Uterus (tissue), 4 donors: Measurements from ENCODE around the gene KIF26B. TPM values are rescaled to one million over a fixed set of nuclear protein-coding genes. Genes with fewer than 3 reads are reported as not detected.

Source experiments
- DNase-seq, 2 donors: peaks; one replicate each; pipeline ENCODE4 v3.0.0-alpha.2; 2019 to 2020
- H3K27ac ChIP-seq, 2 donors: fragments of 200-600 bp; sonication (generic); 1 replicate in 1 of 2; 2 replicates in 1 of 2; pipeline ENCODE4 v1.5.1; 2016 to 2018
- H3K27me3 ChIP-seq, 2 donors: fragments of 200-600 bp; sonication (generic); one replicate each; pipeline ENCODE4 v1.5.1; 2018 to 2019; ENCODE audit warnings: control low read depth in 1 of 2
- H3K36me3 ChIP-seq, 2 donors: fragments of 200-600 bp; sonication (generic); one replicate each; pipeline ENCODE4 v1.5.1; 2019; ENCODE audit warnings: control low read depth in 1 of 2
- H3K4me1 ChIP-seq, 2 donors: fragments of 200-600 bp; sonication (generic); one replicate each; pipeline ENCODE4 v1.5.1; 2018 to 2019; ENCODE audit warnings: control low read depth in 1 of 2
- H3K4me3 ChIP-seq, 2 donors: fragments of 200-600 bp; sonication (generic); 1 replicate in 1 of 2; 2 replicates in 1 of 2; pipeline ENCODE4 v1.5.1; 2018 to 2019; ENCODE audit warnings: mild to moderate bottlenecking in 1 of 2
- H3K9me3 ChIP-seq, 2 donors: fragments of 200-600 bp; sonication (generic); one replicate each; pipeline ENCODE4 v1.5.1; 2019; ENCODE audit warnings: control low read depth in 1 of 2
- POLR2A ChIP-seq, 2 donors: fragments of 450-650 bp; IDR thresholded peaks; one replicate each; pipeline ENCODE4 v1.6.1; 2016; ENCODE audit warnings: antibody characterized with exemption in 2 of 2, mild to moderate bottlenecking in 1 of 2, moderate library complexity in 1 of 2
- intact Hi-C: fragments of 100-400 bp; cut with DNase I; formaldehyde crosslinking; loops from one replicate; pipeline ENCODE4 v1.15.1; 2023; ENCODE audit warnings: low total_unique reads
- total RNA-seq, 4 donors: library from RNA; depleted of rRNA in 3 of 4; stranded (reverse); fragments of >200 nt in 3 of 4; gene quantifications; one replicate each; pipeline versions ENCODE4 v1.1.0 to v1.2.4, GENCODE V29; 2014 to 2023
- TF ChIP-seq, protein P1 (sequence below), 4 experiments: fragments of 200-600 bp in 2 of 4; fragments of 450-650 bp in 2 of 4; sonication (generic) in 2 of 4; IDR thresholded peaks; one replicate each; pipeline ENCODE4 v1.5.1; 2016 to 2019; ENCODE audit warnings: antibody characterized with exemption in 4 of 4, mild to moderate bottlenecking in 2 of 4, moderate library complexity in 1 of 4
- donor health status: DM: yes; HTN: yes; CAD: no.

Gene KIF26B
- total RNA-seq, 4 donors from 2014 or later: 0.27 to 17.4 (median 1.3) TPM; not detected in 1

DNA sequence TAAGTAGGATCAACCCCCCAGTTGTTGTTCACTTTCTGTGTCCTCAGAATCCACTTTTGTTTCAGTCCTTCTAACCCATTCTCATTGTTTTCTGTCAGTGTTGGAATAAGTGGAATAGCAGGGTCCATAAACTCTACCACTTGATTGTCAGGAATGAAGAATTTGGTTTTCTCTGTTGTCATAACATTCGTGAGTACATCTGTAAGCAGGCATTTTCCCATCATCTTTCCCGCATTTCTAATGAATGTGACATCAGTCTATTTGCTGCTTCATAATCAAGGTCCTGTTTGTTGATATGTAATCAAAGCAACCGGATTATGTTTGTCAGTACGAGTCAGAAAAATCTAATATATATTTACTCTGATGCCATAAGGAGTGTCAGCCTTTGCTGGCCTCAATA is 147.1 kb downstream of the KIF26B start:
- intact Hi-C loops: no loop called here
- Histone ChIP-seq H3K36me3 (no peaks in the 10 kb centered on the region), H3K27me3 (no peaks in the 10 kb centered on the region), H3K9me3 (no peaks in the 10 kb centered on the region), H3K27ac (no peak overlapping the region), H3K4me3 (no peak overlapping the region), H3K4me1 (peaks cover 0 to 4% of the 10 kb centered on the region in 2 donors)
- DNase-seq: no peak
- TF ChIP-seq, protein P1, sequence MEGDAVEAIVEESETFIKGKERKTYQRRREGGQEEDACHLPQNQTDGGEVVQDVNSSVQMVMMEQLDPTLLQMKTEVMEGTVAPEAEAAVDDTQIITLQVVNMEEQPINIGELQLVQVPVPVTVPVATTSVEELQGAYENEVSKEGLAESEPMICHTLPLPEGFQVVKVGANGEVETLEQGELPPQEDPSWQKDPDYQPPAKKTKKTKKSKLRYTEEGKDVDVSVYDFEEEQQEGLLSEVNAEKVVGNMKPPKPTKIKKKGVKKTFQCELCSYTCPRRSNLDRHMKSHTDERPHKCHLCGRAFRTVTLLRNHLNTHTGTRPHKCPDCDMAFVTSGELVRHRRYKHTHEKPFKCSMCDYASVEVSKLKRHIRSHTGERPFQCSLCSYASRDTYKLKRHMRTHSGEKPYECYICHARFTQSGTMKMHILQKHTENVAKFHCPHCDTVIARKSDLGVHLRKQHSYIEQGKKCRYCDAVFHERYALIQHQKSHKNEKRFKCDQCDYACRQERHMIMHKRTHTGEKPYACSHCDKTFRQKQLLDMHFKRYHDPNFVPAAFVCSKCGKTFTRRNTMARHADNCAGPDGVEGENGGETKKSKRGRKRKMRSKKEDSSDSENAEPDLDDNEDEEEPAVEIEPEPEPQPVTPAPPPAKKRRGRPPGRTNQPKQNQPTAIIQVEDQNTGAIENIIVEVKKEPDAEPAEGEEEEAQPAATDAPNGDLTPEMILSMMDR (IDR thresholded peaks at IDR 0.05): no peak
- TF ChIP-seq POLR2A (IDR thresholded peaks at IDR 0.05): no peak

DNA sequence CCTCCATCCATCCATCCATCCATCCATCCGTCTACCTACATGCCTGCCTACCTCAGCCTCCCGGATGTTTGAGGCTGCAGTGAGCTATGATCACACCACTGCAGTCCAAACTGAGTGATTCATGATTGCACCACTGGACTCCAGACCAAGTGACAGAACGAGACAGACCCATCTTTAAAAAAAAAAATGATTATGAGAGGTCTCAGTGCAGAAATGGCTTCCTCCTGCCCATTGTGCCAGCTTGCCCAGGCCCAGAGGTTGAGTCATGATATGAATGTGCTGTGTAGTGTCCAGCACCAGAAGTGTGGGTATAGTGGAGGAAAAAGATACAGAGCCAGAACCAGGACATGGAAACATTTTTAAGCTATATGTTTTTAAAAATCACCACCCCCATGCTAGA is 149.9 kb downstream of the KIF26B start:
- H3K4me1 ChIP-seq: peaks cover 0 to 4% of the 10 kb centered on the region in 2 donors
- no peaks in the 10 kb centered on the region for H3K36me3 ChIP-seq
- H3K27ac ChIP-seq: no peak overlapping the region
- no peaks in the 10 kb centered on the region for H3K27me3 ChIP-seq
- no peak for TF ChIP-seq POLR2A (IDR thresholded peaks at IDR 0.05)
- TF ChIP-seq, protein P1 (IDR thresholded peaks at IDR 0.05): no peak
- H3K9me3 ChIP-seq: no peaks in the 10 kb centered on the region
- H3K4me3 ChIP-seq: no peak overlapping the region
- intact Hi-C loops: no loop called here
- DNase-seq: no peak

DNA sequence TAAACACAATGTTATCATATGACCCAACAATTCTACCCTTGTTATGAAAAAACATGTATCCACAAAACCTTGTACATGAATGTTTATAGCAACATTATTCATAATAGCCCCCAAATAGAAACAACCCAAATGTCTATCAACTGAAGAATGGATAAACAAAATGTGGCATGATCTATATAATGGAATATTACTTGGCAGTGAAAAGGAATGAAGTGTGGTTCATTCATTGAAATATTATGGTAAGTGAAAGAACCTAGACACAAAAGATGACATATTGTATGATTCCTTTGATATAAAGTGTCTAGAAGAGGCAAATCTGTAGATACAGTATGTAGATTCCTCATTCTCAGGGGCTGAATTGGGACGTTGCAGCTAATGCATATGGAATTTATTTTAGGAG is 151.2 kb downstream of the KIF26B start:
- intact Hi-C loops: no loop called here
- no peak for DNase-seq
- Histone ChIP-seq H3K36me3 (no peaks in the 10 kb centered on the region), H3K27me3 (no peaks in the 10 kb centered on the region), H3K9me3 (no peaks in the 10 kb centered on the region), H3K4me3 (no peak overlapping the region), H3K4me1 (peaks cover 0 to 4% of the 10 kb centered on the region in 2 donors), H3K27ac (no peak overlapping the region)
- TF ChIP-seq, protein P1 (IDR thresholded peaks at IDR 0.05): no peak
- TF ChIP-seq POLR2A (IDR thresholded peaks at IDR 0.05): no peak

DNA sequence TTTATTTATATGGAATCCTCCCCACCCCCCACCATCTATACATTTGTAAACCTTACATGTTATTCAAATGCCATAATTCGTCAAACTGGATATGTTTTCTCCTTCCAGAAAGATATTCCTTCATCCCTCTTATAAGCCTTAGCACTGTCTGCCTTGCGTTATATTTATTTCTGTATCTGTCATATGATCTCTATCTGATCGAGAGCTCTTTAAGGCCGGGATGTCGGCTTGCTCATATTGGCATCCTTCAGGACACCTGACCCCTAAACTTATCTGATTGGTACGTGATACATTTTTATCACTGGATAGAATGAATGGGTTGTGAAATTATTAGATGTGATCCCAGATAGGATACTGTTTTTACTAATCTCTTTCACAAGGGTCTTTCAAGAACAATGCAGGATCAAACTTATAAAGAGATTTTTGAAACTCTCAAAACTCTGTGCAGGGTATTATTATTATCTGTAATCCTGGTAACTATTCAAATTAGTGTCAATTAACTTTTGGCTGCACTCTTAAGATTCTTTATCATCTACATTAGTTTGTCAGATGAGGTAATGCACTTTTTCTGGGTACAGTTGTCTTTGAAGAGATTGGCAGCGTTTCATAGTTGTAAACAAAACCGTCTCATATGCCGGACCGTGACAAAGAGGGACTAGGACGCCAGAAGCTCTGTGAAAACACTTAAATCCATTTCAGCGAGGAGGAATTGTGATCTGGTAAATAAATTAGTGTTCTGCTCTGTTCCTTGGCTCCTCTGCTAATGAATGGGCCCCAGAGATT is 152.0 kb downstream of the KIF26B start:
- Histone ChIP-seq H3K27ac (no peak overlapping the region), H3K36me3 (no peaks in the 10 kb centered on the region), H3K4me1 (no peaks in the 10 kb centered on the region), H3K4me3 (no peak overlapping the region), H3K27me3 (no peaks in the 10 kb centered on the region), H3K9me3 (no peaks in the 10 kb centered on the region)
- intact Hi-C loops: no loop called here
- DNase-seq: no peak
- TF ChIP-seq, protein P1 (IDR thresholded peaks at IDR 0.05): no peak
- no peak for TF ChIP-seq POLR2A (IDR thresholded peaks at IDR 0.05)

DNA sequence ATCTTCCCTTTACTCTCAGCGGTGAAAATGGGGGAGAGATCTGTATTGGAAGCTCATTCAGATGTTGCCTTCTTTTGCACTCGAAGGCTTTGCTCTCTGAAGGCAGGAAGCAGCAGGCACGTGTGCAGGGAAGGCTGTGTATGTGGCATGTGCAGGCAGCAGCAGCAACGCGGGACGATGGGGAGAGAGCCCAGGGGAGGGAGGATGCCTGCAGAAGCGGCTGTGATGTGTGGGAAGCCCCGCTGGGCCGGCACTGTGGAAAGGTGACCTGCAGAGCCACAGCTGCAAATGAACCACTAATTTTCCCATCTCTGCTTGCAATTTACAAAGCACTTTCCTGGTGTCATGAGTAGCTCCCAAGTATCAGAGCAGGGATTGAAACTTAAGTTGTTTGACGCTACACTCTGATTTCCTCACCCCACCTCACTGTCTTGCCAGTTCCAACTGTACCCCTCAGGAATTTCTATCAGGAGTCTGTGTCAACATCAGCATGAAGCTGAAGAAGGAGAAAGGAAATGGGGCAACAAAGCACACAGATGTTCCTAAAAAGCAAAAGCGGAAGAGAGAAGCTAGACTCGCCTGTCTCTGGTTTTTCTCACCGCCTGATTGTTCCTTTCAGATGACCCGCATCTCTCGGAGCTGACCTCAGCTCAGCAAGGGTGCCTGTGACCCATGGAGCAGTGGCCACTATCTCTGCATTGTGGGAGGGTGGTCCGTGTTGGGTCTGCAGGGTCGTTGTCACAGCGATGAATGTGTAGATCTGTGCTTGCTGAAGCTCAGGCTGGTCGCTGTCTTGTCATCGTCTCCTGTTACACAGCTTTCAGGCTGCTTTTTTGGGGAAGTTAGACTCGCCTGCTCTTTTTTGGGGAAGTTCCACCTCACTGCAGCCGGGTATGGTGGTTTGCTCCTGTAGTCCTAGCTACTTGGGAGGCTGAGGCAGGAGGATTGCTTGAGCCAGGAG is 156.1 kb downstream of the KIF26B start:
- intact Hi-C loops: no loop called here
- H3K9me3 ChIP-seq: no peaks in the 10 kb centered on the region

More for the DNA sequence above, 156.1 kb downstream of the KIF26B start:
- DNase-seq: no peak
- Histone ChIP-seq H3K4me1 (no peaks in the 10 kb centered on the region), H3K36me3 (no peaks in the 10 kb centered on the region), H3K27ac (no peak overlapping the region), H3K4me3 (no peak overlapping the region), H3K27me3 (no peaks in the 10 kb centered on the region)
- TF ChIP-seq POLR2A (IDR thresholded peaks at IDR 0.05): no peak
- TF ChIP-seq, protein P1 (IDR thresholded peaks at IDR 0.05): no peak
